Endothelial cell of umbilical vein (primary cell): ENCODE results near the gene DYNC1H1. TPM values are rescaled to one million over a fixed set of nuclear protein-coding genes. Genes with fewer than 3 reads are reported as not detected.

Source experiments
- BruUV-seq: library from RNA; stranded (reverse); fragments of 400-500 nt; replicated peaks from 2 replicates; lab custom pipeline; 2021; lab: Mats Ljungman, UMichigan
- CTCF ChIA-PET: fragments of 300-600, 350-600 bp; sonication (Branson Sonifier 250); formaldehyde crosslinking; loops from one replicate; lab custom pipeline; 2021; ENCODE audit warnings: antibody characterized with exemption, inconsistent platforms; lab: Charles Lee
- POLR2A ChIA-PET: fragments of 300-600, 350-600 bp; sonication (Branson Sonifier 250); formaldehyde crosslinking; loops from one replicate; lab custom pipeline; 2021; ENCODE audit warnings: antibody characterized with exemption, inconsistent platforms; lab: Charles Lee
- DNase-seq: peaks from one replicate; pipeline ENCODE4 v3.0.0-alpha.2; 2011; ENCODE audit warnings: low read depth, low spot score
- FAIRE-seq: peaks from 2 replicates; lab custom pipeline; 2011; peaks lifted over from hg19 to GRCh38; lab: Jason Lieb, UNC
- H2AFZ ChIP-seq: 2 replicates; pipeline ENCODE4 v1.6.0; 2012; ENCODE audit warnings: low read depth, low read length, control low read depth, inconsistent platforms
- H3K27ac ChIP-seq: 2 replicates; pipeline ENCODE4 v1.5.1; 2011; ENCODE audit warnings: low read depth, mild to moderate bottlenecking, control low read depth, low read length, moderate library complexity; ENCODE audit not compliant: insufficient read depth
- H3K27me3 ChIP-seq, 2 experiments: 2 replicates each; pipeline versions ENCODE4 v1.6.0 to v1.6.1; 2011; ENCODE audit warnings: low read length in 2 of 2, mixed read lengths in 1 of 2; ENCODE audit not compliant: control insufficient read depth in 2 of 2, insufficient read depth in 2 of 2
- H3K36me3 ChIP-seq, 2 experiments: 2 replicates in 1 of 2; 3 replicates in 1 of 2; pipeline ENCODE4 v1.5.1; 2011; ENCODE audit warnings: low read length in 2 of 2, mild to moderate bottlenecking in 1 of 2, moderate library complexity in 1 of 2; ENCODE audit not compliant: control insufficient read depth in 2 of 2, insufficient read depth in 2 of 2; ENCODE audit errors: extremely low read depth in 1 of 2
- H3K4me1 ChIP-seq: 3 replicates; pipeline ENCODE4 v1.5.1; 2011; ENCODE audit warnings: mild to moderate bottlenecking, low read length; ENCODE audit not compliant: control insufficient read depth, insufficient read depth; ENCODE audit errors: extremely low read depth
- H3K4me2 ChIP-seq: 2 replicates; pipeline ENCODE4 v1.6.1; 2011; ENCODE audit warnings: low read length, control low read depth, mixed read lengths; ENCODE audit not compliant: insufficient read depth
- H3K4me3 ChIP-seq, 3 experiments: fragments of 200-600 bp in 1 of 3; sonication (generic), shearing (Covaris generic) in 1 of 3; replicated peaks in 1 of 3; 2 replicates each; pipeline ENCODE4 v1.5.1; 2011 to 2016; ENCODE audit warnings: control low read depth in 3 of 3, low read length in 3 of 3, mild to moderate bottlenecking in 2 of 3, inconsistent platforms in 1 of 3, low read depth in 1 of 3, moderate library complexity in 1 of 3; ENCODE audit not compliant: insufficient read depth in 1 of 3
- H3K79me2 ChIP-seq: 2 replicates; pipeline ENCODE4 v1.6.0; 2012; ENCODE audit warnings: low read length, inconsistent platforms; ENCODE audit not compliant: control insufficient read depth, insufficient read depth
- H3K9ac ChIP-seq: replicated peaks from 2 replicates; pipeline ENCODE3; 2011; ENCODE audit warnings: low read length, control low read depth; ENCODE audit not compliant: insufficient read depth; ENCODE audit errors: extremely low read depth
- H3K9me1 ChIP-seq: replicated peaks from 3 replicates; pipeline ENCODE4 v1.6.0; 2011; ENCODE audit warnings: mild to moderate bottlenecking, low read length; ENCODE audit not compliant: control insufficient read depth, insufficient read depth; ENCODE audit errors: extremely low read depth
- H3K9me3 ChIP-seq: replicated peaks from 2 replicates; pipeline ENCODE4 v1.5.1; 2012; ENCODE audit warnings: low read length, inconsistent platforms; ENCODE audit not compliant: control insufficient read depth, insufficient read depth
- H4K20me1 ChIP-seq: replicated peaks from 2 replicates; pipeline ENCODE3; 2011; ENCODE audit warnings: mild to moderate bottlenecking, low read length; ENCODE audit not compliant: control insufficient read depth, insufficient read depth; ENCODE audit errors: extremely low read depth
- EZH2 ChIP-seq: IDR thresholded peaks from 2 replicates; pipeline ENCODE4 v1.6.1; 2012; ENCODE audit warnings: borderline replicate concordance, low read depth, mild to moderate bottlenecking, moderate library complexity, low read length, inconsistent platforms; ENCODE audit not compliant: severe bottlenecking
- FOS ChIP-seq: IDR thresholded peaks from 2 replicates; pipeline ENCODE4 v1.6.1; 2011; ENCODE audit warnings: mild to moderate bottlenecking, low read length, moderate library complexity, borderline replicate concordance; ENCODE audit not compliant: insufficient read depth
- JUN ChIP-seq: IDR thresholded peaks from 2 replicates; pipeline ENCODE4 v1.6.1; 2011; ENCODE audit warnings: borderline replicate concordance, low read depth; ENCODE audit not compliant: insufficient read length, insufficient read depth
- MYC ChIP-seq: IDR thresholded peaks from one replicate; pipeline ENCODE4 v1.6.1; 2011; ENCODE audit warnings: mild to moderate bottlenecking, low read depth, low read length
- POLR2A ChIP-seq: IDR thresholded peaks from 2 replicates; pipeline ENCODE4 v1.6.1; 2012; ENCODE audit warnings: low read depth, mild to moderate bottlenecking, control low read depth, low read length
- POLR2AphosphoS5 ChIP-seq: IDR thresholded peaks from 2 replicates; pipeline ENCODE4 v1.6.1; 2012; ENCODE audit warnings: low read depth, mild to moderate bottlenecking, control low read depth, low read length, moderate library complexity; ENCODE audit not compliant: insufficient read depth
- dilution Hi-C: fragments of 300-500 bp; cut with MboI; formaldehyde crosslinking; loops from one replicate; pipeline ENCODE4 v1.15.0; 2019; ENCODE audit warnings: low sequenced_read_pairs; ENCODE audit not compliant: extremely low pct_ligation_motif_present
- intact Hi-C: fragments of 100-400 bp; cut with micrococcal nuclease; formaldehyde crosslinking; loops from one replicate; pipeline ENCODE4 v1.10.0; 2022
- polyA plus RNA-seq, 4 experiments: library from polyadenylated mRNA; depleted of rRNA in 3 of 4; stranded (reverse) in 3 of 4; unstranded in 1 of 4; fragments of >200 nt; gene quantifications; 2 replicates each; pipeline versions ENCODE4 v1.2.1 to v1.2.3, GENCODE V29; 2011 to 2012; ENCODE audit warnings: missing spikeins in 1 of 4
- total RNA-seq: library from RNA; stranded (reverse); gene quantifications from 2 replicates; pipeline ENCODE4 v1.2.3, GENCODE V29; 2021
- TF ChIP-seq, protein P1 (sequence below), 2 donors: IDR thresholded peaks; 1 replicate in 1 of 2; 2 replicates in 1 of 2; pipeline ENCODE4 v1.5.1; 2011; ENCODE audit warnings: low read length in 2 of 2, mild to moderate bottlenecking in 2 of 2, moderate library complexity in 2 of 2, control low read depth in 1 of 2, inconsistent platforms in 1 of 2, low read depth in 1 of 2; ENCODE audit not compliant: insufficient read depth in 1 of 2; ENCODE audit errors: extremely low read depth in 1 of 2

DYNC1H1 gene
- total and polyA plus RNA-seq, 2 donors (not counting 3 experiments of a cell fraction or from before 2014, with no cell fraction given) = 254 to 648 TPM

DNA sequence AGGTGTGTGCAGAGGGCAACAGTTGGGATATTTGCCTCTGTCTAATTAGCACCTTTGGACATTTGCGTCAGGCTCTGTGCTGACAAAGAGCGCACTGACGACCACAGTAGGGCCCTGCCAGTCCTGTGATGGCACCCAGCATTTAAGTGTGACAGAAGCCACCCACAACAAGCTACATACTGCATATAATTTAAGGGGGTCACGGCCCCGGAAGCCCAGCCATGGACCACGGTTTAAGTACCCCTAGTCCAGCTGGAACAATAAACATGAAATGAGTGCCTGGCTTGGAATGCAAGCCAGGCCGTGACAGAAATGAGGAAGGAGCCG is 16.8 kb upstream of the DYNC1H1 start:
- H3K4me1 ChIP-seq = peaks cover 10% of the 10 kb centered on the region
- H3K4me3 ChIP-seq = peak overlapping the region; percentile 34 to 74 (median 53)
- dilution Hi-C loops (no loop called here), intact Hi-C loops (loop anchor here (5.0 kb wide), 1 partner anchor 225 kb away; no protein-coding TSS in a partner anchor)
- H2AFZ ChIP-seq = peak overlapping the region; percentile 42
- H3K36me3 ChIP-seq = no peaks in the 10 kb centered on the region
- no peaks in the 10 kb centered on the region for H3K9me3 ChIP-seq
- peaks cover 8 to 9% of the 10 kb centered on the region in 2 experiments for H3K27me3 ChIP-seq
- TF ChIP-seq JUN (no peak), POLR2AphosphoS5 (no peak), FOS (no peak), POLR2A (no peak), EZH2 (no peak), MYC (no peak)
- TF ChIP-seq, protein P1, sequence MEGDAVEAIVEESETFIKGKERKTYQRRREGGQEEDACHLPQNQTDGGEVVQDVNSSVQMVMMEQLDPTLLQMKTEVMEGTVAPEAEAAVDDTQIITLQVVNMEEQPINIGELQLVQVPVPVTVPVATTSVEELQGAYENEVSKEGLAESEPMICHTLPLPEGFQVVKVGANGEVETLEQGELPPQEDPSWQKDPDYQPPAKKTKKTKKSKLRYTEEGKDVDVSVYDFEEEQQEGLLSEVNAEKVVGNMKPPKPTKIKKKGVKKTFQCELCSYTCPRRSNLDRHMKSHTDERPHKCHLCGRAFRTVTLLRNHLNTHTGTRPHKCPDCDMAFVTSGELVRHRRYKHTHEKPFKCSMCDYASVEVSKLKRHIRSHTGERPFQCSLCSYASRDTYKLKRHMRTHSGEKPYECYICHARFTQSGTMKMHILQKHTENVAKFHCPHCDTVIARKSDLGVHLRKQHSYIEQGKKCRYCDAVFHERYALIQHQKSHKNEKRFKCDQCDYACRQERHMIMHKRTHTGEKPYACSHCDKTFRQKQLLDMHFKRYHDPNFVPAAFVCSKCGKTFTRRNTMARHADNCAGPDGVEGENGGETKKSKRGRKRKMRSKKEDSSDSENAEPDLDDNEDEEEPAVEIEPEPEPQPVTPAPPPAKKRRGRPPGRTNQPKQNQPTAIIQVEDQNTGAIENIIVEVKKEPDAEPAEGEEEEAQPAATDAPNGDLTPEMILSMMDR (IDR thresholded peaks at IDR 0.05; ENCODE audit: extremely low read depth in 1 of 2, insufficient read depth in 1 of 2, low read depth in 1 of 2, low read length in 2 of 2) = no peak
- peak; percentile 12 for FAIRE-seq
- H3K4me2 ChIP-seq = peak overlapping the region; percentile 86
- POLR2A ChIA-PET = no interaction called here
- H3K9me1 ChIP-seq = no peaks in the 10 kb centered on the region
- no peak for DNase-seq
- peak overlapping the region; percentile 96 for H3K9ac ChIP-seq
- no peaks in the 10 kb centered on the region for H4K20me1 ChIP-seq
- TSS peak; percentile 98 for BruUV-seq
- H3K79me2 ChIP-seq = peaks cover 7% of the 10 kb centered on the region
- CTCF ChIA-PET = interaction anchor here (0.9 to 3.9 kb wide), 5 partner anchors 14 to 240 kb away, joined by 3 to 23 read pairs (median 5); no protein-coding TSS in a partner anchor
- H3K27ac ChIP-seq = peak overlapping the region; percentile 80
